NCI-H2227 (cell line): ENCODE results near the gene CCNG1.
"Not testable (repeated sequence)": the region's sequence is repeated elsewhere in the genome, so short reads cannot be mapped to it uniquely, and the experiment has no call there.

Experiments used
- DNase-seq: peaks from one replicate; lab custom pipeline; 2025; ENCODE audit not compliant: unreplicated experiment; lab: John Stamatoyannopoulos, UW

Gene CCNG1, protein sequence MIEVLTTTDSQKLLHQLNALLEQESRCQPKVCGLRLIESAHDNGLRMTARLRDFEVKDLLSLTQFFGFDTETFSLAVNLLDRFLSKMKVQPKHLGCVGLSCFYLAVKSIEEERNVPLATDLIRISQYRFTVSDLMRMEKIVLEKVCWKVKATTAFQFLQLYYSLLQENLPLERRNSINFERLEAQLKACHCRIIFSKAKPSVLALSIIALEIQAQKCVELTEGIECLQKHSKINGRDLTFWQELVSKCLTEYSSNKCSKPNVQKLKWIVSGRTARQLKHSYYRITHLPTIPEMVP

DNA sequence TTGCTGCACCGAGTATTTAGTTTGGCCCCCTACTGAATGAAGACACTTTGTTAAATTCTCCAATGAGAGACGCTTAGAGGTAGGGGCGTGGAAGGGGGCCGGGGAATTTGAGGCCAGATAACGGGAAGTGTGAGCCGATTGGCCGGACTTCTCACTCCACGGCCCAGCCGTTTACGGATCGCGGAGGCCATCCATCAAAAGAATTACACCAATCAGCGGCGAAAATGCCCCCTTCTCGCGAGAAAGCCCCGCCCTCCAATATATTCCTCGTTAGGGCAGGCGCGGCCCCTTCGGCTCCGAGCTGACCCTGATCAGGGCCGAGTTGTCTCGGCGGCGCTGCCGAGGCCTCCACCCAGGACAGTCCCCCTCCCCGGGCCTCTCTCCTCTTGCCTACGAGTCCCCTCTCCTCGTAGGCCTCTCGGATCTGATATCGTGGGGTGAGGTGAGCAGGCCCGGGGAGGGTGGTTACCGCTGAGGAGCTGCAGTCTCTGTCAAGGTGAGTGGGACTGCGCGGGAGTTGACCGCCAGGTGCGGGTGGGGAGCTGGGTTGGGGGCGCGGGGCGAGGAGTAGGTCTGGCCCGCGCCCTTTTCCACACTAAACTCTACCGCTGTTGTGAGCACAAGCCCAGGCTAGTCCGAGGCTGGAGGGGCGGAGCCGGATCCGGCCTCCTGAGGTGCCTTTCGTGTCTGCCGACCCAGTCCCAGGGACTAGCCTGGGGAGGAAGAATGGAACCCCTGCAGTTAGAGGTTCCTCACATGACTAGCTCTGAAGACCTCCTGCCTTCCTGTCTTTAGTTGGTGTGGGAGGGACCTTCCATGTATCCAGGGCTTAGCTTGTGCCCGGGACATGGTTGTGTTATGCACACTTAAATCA is at the start of gene CCNG1:
Gene CCNG1 (plus strand): TSS at position 287 of the 874 bp plus-strand sequence. CDS start 1,662 bp downstream, outside the sequence.
- DNase-seq, result peak; percentile 96

GRCh38 chr5:163395792-163396191 is 41.6 kb upstream of the CCNG1 start:
- no peak for DNase-seq

DNA sequence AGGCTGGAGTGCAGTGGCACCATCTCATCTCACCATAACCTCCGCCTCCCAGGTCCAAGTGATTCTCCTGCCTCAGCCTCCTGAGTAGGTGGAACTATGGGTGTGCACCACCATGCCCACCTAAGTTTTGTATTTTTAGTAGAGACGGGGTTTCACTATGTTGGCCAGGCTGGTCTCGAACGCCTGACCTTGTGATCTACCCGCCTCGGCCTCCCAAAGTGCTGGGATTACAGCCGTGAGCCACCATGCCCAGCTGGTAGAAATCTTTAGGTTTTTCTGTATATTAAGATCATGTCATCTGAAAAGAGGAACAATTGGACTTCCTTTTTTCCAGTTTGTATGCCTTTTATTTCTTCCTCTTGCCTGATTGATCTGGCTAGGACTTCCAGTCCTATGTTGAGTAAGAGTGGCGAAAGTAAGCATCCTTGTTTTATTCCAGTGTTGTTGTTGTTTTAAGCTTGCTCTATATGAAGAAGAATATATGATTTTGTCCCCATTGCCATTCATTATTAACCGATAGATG is 40.5 kb upstream of the CCNG1 start:
- DNase-seq, result not testable (repeated sequence)

DNA sequence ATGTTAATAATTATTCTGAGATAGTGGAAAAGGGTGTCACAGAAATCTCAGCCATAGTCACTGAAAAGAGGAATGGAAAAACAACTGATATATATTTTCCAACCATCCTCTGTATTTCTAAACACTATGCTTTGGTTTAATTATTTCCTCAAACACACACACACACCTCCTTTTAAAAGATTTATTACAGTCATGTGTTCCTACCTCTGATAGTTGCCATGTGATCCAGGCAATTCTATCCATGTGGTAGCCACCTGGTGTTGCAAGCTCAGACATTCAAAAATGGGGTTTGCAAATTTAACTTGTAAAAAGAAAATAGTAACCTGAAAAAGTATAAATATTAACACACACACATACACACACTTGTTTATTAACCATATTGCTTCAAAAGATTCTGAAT is 40.0 kb upstream of the CCNG1 start:
- no peak for DNase-seq

DNA sequence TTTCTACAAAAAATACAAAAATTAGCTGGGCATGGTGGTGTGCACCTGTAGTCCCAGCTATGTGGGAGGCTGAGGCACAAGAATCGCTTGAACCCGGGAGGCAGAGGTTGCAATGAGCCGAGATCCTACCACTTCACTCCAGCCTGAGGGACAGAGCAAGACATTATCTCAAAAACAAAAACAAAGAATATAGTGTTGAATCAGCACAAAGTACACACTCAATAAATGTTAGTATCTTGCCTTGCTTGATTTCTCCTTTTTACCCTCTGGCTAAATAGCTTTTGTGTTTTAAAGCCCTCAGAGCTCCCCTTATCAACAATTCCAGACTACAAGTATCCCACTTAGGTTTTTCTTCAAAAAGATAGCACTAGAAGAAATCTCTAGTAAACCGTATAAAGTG is 37.5 kb upstream of the CCNG1 start:
- no peak for DNase-seq

GRCh38 chr5:163401271-163401670 is 36.1 kb upstream of the CCNG1 start:
- DNase-seq, result no peak

DNA sequence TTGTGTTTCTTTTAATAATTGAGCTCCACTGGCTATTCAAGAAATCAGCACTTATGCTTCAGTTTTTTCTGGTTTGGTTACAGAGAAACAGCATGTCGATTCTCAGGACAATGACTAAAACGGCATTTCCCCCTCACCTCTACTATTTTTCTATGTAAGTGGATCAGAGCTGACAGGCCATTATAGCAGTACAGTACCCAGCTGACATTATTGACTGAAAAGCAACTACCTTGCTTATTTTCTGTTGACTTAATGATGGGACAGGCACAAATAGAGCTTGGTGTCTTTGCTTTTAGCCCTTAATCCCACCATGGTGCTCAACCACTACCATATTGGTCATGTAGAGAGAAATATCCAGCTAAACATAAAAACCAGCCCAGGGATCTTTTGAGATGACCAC is 35.4 kb upstream of the CCNG1 start:
- peak; percentile 37 for DNase-seq

- peak; percentile 5 for DNase-seq
Measured at GRCh38 chr5:163404364-163405173, 32.8 kb upstream of the CCNG1 start.

DNA sequence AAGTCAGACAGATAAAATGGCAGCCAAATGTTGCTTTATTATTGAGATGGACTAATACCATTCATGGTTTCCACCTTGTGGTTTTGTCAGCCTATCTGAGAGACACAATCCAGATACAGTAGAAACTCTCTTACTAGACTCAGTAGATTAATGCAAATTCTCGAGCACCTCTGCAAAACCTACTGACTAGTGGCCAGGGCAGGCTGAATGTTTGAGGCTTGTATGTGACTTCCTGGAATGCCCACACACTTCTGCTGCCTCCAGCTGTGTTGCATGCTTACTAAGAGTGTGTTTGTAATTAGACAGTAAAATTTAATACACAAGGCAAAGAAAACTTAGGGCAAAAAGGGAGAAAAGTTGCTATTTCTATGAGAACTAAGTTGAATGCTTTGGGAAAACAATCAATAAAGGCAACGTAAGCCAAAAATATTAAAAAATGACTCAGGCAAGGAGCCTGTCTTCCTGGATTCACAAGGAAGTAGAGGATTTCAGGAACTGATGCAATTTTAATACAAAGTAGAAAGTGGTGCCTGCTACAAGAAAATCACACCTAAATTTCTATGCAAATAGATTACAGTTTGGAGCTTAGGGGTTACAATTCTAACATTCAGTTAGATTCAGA is 30.2 kb upstream of the CCNG1 start:
- no peak for DNase-seq

- DNase-seq, result peak; percentile 66
Measured at GRCh38 chr5:163408311-163408923, 29.0 kb upstream of the CCNG1 start.

GRCh38 chr5:163409384-163409783 is 28.0 kb upstream of the CCNG1 start:
- DNase-seq, result no peak

DNA sequence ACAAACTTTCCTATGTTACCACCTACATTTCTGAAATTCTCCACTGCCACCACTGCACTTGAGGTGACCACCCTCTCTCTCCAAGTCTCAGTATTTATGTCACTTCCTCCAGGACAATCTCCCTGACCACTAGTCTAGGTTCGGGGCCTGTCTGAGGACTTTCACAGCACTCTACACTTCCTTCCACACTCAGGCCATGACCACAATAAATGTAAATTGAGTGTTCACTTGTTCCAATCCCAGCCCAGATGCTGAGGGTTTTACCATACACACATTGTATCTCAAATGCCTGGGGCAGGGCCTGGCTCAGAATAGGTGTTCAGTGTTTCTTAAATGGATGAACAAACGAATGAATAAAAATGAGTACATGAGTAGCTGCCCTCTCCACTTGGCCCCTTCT is 26.9 kb upstream of the CCNG1 start:
- no peak for DNase-seq

DNA sequence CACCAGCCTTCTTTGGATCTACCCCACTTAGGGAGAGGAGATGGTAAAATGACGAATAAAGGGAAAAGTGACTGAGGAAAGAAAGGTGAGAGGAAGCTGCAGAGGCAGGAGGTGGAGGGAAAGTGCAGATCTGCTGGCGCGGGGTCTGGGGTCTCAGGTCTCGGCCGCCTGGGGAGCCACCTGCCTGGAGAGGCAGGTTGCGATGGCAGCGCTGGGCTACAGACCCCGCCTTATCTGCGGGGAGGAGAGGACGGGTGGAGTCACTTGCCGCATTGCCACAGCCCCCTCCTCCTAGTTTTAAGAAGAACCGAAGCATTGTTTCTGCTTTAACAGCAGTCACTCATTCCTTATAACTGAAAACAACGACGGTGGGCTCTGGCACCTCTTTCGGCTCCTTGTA is 21.7 kb upstream of the CCNG1 start:
- peak; percentile 18 for DNase-seq

GRCh38 chr5:163424836-163425235 is 12.6 kb upstream of the CCNG1 start:
- no peak for DNase-seq

DNA sequence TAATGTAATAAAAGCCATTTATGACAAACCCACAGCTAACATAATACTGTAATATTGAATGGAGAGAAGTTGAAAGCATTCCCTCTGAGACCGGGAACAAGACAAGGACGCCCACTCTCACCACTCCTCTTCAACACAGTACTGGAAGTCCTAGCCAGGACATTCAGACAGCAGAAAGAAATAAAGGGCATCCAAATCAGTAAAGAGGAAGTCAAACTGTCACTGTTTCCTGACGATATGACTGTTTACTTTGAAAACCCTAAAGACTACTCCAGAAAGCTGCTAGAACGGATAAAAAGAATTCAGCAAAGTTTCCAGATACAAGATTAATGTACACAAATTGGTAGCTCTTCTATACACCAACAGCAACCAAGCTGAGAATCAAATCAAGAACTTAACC is 11.3 kb upstream of the CCNG1 start:
- DNase-seq, result not testable (repeated sequence)

DNA sequence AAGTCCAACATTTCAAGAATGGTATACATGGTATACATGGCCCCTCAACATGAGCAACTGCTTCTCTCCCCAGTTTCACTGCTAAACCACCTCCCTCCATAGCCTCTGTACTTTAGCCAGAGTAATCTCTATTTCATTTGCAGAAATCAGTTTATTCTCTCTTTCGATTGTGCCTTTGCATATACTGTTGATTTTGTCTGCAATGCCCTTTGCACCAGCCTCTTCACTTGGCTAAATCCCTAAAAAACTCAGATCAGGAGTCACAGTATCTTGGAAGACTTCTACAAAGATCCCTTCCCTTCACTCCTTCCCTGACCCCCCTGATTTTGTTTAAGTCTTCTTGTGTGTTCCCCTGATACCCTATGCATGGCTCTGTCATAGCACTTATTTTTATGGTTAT is 4.9 kb upstream of the CCNG1 start:
- DNase-seq, result no peak

- DNase-seq, result no peak
Measured at GRCh38 chr5:163433271-163433670, 4.1 kb upstream of the CCNG1 start.

- DNase-seq, result no peak
Measured at GRCh38 chr5:163434401-163434866, 3.0 kb upstream of the CCNG1 start.

DNA sequence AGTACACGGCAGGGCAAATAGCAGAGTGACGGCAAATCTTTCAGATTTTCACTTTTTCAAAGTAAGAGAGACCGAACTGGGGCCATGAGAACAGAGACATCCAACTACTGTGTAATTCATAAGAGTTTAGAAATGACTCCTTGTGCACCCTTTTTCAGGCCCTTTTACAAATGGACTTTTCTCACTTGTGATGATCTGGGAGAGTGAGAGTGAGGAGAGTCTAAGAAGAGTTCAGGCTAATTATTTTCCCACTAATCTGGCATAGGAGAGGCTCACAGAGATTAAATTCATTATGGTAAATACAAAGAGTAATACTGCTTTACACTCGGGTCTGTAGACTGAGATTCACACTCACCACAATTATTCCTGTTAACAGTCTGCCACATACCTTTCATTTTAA is 880 bp upstream of the CCNG1 start:
- DNase-seq, result no peak

DNA sequence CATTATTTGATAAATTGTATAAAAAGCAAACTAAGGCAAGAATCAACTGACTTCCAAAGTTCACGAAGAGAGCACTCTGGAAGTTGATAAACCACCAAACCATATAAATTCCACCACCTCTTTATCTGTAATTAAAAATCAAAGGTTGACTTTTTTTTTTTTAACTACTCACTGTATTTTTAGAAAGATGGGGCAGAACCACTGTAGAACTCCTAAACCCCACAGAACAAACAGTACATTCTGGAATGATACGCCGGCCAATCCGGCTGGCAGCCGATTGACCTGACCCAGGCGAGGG is 435 bp upstream of the CCNG1 start:
- DNase-seq, result no peak

- DNase-seq, result peak; percentile 5
Measured at GRCh38 chr5:163439092-163439425, 1.7 kb downstream of the CCNG1 start.
